Stimulated activated CD4-positive, alpha-beta T cell treated with anti-CD3 and anti-CD28 coated beads, Interleukin-15, amount 100 ng/mL, for 1 hour (primary cell): ENCODE results near the gene TTLL5.

Experiments
- DNase-seq, 2 donors: peaks; one replicate each; pipeline ENCODE4 v3.0.0-alpha.2; 2020; ENCODE audit warnings: low read depth in 1 of 2, low spot score in 1 of 2

The TTLL5 gene

GRCh38 chr14:75982266-75983018, 321.4 kb downstream of the TTLL5 start:
- DNase-seq = peak; percentile 59 to 69

- DNase-seq = no peak
Measured at GRCh38 chr14:75983019-75983358, 321.9 kb downstream of the TTLL5 start.

- DNase-seq = no peak
Measured at GRCh38 chr14:75984674-75985073, 323.6 kb downstream of the TTLL5 start.

GRCh38 chr14:75985618-75986438, 324.8 kb downstream of the TTLL5 start, which contains the start of gene IFT43:
IFT43 (plus strand) TSS chr14:75985763; CDS start chr14:75985787, 24 bp downstream.
- DNase-seq = peak; percentile 73 to 80

DNA sequence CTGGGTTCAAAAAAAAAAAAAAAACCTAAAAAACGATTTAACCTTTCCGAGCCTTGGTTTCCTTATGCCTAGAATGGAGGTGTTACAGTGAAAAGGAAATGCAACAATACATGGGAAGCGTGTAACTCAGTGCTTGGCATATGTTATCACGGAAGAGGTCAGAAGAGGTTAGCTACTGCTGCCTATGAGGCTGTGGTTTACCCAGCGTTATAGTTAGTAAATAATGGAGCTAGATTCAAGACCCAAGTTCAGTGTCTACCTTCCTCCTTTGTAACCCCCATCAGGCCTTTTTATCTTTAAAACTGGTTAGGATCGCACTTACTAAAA, 325.4 kb downstream of the TTLL5 start:
- no peak for DNase-seq

DNA sequence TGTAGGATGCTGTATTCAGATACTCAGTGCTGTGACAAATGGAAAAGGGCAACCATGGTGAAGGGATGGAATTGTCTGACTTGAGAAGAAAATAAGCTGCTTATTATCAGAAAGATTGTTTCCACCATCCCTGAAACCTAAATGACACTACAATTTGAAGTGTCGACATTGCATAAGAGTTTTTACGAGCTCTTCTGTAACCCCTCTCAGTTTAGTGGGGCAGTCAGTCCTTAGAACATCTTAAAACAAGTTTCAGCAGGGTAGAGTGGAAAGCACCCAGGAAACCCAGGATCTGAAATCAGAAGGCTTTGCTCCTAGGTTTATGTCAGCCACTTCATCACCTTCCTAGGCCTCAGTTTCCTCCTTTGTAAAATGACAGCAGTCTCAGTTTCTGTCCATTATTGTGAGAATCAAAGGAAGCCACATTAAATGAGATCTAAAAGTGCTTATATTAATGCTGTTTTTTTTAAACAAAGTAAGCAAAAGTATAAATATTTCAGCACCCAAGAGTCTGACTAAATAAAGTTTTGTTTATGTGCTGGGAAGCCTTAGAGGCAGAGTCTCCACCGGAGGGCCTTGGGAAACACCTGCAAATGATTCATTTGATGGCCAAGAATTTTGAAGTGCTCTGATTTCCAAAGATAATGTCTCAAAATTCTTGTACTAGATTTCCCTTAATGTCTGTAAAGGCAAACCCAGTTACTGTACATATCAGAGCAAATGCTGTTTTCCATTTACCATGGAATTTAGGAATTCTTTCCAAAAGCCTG, 326.3 kb downstream of the TTLL5 start:
- no peak for DNase-seq

- DNase-seq = no peak
Measured at GRCh38 chr14:75989134-75989533, 328.1 kb downstream of the TTLL5 start.

DNA sequence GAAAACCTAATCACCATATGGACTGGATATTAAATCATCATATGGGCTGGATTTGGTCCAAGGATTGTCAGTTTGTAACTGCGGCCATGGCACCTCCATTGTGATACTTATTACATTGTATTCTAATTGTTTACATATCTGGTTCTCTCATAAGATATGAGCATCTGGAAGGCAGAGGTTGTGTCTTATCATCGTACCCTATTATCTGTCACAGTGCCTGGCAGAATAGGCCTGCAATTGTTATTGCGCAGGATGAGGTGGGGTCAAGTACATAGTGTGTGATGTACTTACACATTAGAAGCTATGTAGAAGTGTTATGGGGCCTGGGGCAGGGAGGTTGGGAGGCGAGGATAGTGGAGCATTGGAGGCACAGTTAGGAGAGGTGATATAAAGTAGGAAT, 329.3 kb downstream of the TTLL5 start:
- no peak for DNase-seq

DNA sequence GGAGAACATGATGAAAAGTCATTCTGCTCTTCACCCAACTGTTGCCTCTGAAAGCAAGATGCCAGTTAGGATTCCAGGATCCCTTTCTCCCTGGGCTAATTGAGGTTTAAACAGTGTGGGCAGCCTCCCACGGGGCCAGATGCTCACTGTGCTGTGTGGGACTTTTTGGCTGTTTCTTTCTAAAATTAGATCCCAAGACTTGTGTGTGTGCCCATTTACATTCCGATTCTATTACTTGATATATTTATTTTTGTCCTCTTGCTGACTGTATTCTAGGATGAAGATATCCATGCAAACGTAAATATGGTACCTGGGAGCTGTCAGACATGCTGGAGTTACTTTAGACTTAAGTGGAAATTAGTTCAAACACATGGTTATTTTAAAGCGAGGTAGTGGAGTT, 330.7 kb downstream of the TTLL5 start:
- DNase-seq = no peak

- DNase-seq = no peak
Measured at GRCh38 chr14:75993567-75994041, 332.6 kb downstream of the TTLL5 start.

DNA sequence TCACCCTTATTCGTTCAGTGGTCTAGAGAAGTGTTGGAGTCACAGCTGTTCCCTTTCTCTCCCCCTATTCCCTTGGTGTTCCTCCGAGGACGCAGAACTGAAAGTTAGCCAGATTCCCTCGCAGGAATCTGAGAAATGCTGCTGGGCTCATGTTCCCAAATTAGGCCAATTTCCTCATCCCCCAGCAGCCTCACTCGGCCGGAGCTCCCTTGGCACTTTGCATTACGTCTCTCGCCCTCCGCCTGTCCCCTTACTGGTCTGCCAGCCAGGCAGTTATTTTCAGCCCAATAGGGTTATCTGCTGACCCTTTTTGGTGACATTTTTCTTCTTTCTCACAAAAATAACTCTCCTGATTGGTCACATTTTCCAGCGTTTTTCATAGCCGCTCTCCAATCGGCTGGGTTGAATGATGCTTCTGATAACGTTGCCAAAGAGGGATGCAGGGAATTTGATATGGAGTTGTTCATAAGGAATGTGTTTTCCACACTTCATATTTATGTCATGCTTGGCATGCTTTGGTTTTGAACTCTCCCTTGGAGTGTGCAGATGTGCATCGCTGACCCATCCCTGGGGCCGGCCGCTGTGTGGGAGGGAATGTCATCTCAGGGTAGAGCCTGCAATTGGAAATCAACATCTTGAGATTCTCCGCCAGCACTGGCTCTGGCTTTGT, 334.5 kb downstream of the TTLL5 start:
- DNase-seq = no peak

DNA sequence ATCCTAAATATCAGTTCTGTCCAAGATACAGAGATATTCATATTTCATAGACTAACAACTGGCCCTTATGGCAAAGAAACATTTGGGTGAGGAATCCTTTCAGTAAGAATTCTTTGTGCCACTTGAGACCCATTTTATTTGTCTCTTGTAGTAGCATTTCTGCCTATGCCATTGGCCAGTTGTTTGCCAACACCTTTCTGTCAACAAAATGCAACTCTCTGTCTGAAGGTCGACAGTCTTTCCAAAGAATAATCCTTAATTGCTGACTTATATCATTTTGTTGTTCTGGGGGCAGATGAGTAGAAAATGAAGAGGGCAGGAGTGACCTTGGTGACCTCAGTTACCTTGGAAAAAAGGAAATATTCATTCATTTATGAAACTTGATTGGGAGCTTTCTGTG, 335.4 kb downstream of the TTLL5 start:
- no peak for DNase-seq

- no peak for DNase-seq
Measured at GRCh38 chr14:75999511-76000190, 338.6 kb downstream of the TTLL5 start.

- DNase-seq = no peak
Measured at GRCh38 chr14:76002383-76002782, 341.3 kb downstream of the TTLL5 start.
